Measurements from ENCODE around the gene SAXO2. TPM values are rescaled to one million over a fixed set of nuclear protein-coding genes. Genes with fewer than 3 reads are reported as not detected.

SAXO2 gene
- total RNA-seq, 2 experiments from 2014 or later = 11.1 to 14.9 TPM

- DNase-seq = no peak
- TF ChIP-seq, protein P1, sequence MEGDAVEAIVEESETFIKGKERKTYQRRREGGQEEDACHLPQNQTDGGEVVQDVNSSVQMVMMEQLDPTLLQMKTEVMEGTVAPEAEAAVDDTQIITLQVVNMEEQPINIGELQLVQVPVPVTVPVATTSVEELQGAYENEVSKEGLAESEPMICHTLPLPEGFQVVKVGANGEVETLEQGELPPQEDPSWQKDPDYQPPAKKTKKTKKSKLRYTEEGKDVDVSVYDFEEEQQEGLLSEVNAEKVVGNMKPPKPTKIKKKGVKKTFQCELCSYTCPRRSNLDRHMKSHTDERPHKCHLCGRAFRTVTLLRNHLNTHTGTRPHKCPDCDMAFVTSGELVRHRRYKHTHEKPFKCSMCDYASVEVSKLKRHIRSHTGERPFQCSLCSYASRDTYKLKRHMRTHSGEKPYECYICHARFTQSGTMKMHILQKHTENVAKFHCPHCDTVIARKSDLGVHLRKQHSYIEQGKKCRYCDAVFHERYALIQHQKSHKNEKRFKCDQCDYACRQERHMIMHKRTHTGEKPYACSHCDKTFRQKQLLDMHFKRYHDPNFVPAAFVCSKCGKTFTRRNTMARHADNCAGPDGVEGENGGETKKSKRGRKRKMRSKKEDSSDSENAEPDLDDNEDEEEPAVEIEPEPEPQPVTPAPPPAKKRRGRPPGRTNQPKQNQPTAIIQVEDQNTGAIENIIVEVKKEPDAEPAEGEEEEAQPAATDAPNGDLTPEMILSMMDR (IDR thresholded peaks at IDR 0.05) = no peak
- intact Hi-C loops (cut with DNase I, micrococcal nuclease) = no loop called here
Observed at GRCh38 chr15:82301296-82302016, 38.8 kb downstream of the SAXO2 start.

GRCh38 chr15:82303956-82304777 is 41.5 kb downstream of the SAXO2 start:
- Mint-ChIP-seq H3K9me3 (no peaks in the 10 kb centered on the region), H3K27ac (no peak overlapping the region), H3K27me3 (no peaks in the 10 kb centered on the region), H3K4me3 (no peak overlapping the region), H3K36me3 (ENCODE audit: low read depth) (peaks cover 6% of the 10 kb centered on the region), H3K4me1 (ENCODE audit: low read depth) (peaks cover 17% of the 10 kb centered on the region)
- POLR2A ChIA-PET = no interaction called here
- Histone ChIP-seq H3K36me3 (ENCODE audit: insufficient read depth, low read length) (no peaks in the 10 kb centered on the region), H3K9me3 (ENCODE audit: control insufficient read depth in 1 of 2, insufficient read depth in 1 of 2, low read length in 2 of 2) (no peaks in the 10 kb centered on the region), H3K4me3 (ENCODE audit: low read length) (no peak overlapping the region), H3K27ac (ENCODE audit: low read depth in 1 of 2, low read length in 2 of 2) (no peak overlapping the region), H3K27me3 (ENCODE audit: control insufficient read depth in 1 of 2, insufficient read depth in 2 of 2, low read length in 2 of 2) (no peaks in the 10 kb centered on the region), H3K4me1 (ENCODE audit: insufficient read depth, low read length) (peaks cover 14% of the 10 kb centered on the region)
- CTCF ChIA-PET = no interaction called here
- intact Hi-C loops (cut with DNase I, micrococcal nuclease) = no loop called here
- no peak for DNase-seq
- no peak for ATAC-seq (ENCODE audit: poor library complexity)
- TF ChIP-seq, protein P1 (IDR thresholded peaks at IDR 0.05) = no peak

More at GRCh38 chr15:82301296-82302016, 38.8 kb downstream of the SAXO2 start:
- Histone ChIP-seq H3K4me1 (ENCODE audit: insufficient read depth, low read length) (peaks cover 29% of the 10 kb centered on the region), H3K27ac (ENCODE audit: low read depth in 1 of 2, low read length in 2 of 2) (no peak overlapping the region), H3K4me3 (ENCODE audit: low read length) (no peak overlapping the region), H3K27me3 (ENCODE audit: control insufficient read depth in 1 of 2, insufficient read depth in 2 of 2, low read length in 2 of 2) (no peaks in the 10 kb centered on the region), H3K9me3 (ENCODE audit: control insufficient read depth in 1 of 2, insufficient read depth in 1 of 2, low read length in 2 of 2) (no peaks in the 10 kb centered on the region), H3K36me3 (ENCODE audit: insufficient read depth, low read length) (no peaks in the 10 kb centered on the region)
- Mint-ChIP-seq H3K4me1 (ENCODE audit: low read depth) (peaks cover 36% of the 10 kb centered on the region), H3K9me3 (no peaks in the 10 kb centered on the region), H3K4me3 (no peak overlapping the region), H3K27ac (no peak overlapping the region), H3K27me3 (no peaks in the 10 kb centered on the region), H3K36me3 (ENCODE audit: low read depth) (no peaks in the 10 kb centered on the region)
- POLR2A ChIA-PET = no interaction called here
- CTCF ChIA-PET = no interaction called here
- no peak for ATAC-seq (ENCODE audit: poor library complexity)

- H3K4me3 ChIP-seq (ENCODE audit: low read length) = no peak overlapping the region
- H3K27ac ChIP-seq (ENCODE audit: low read depth in 1 of 2, low read length in 2 of 2) = no peak overlapping the region
- TF ChIP-seq, protein P1 (IDR thresholded peaks at IDR 0.05) = no peak
- peaks cover 17% of the 10 kb centered on the region for H3K4me1 Mint-ChIP-seq (ENCODE audit: low read depth)
- no peaks in the 10 kb centered on the region for H3K27me3 ChIP-seq (ENCODE audit: control insufficient read depth in 1 of 2, insufficient read depth in 2 of 2, low read length in 2 of 2)
- CTCF ChIA-PET = no interaction called here
- ATAC-seq (ENCODE audit: poor library complexity) = no peak
- no peak overlapping the region for H3K27ac Mint-ChIP-seq
- no peak for DNase-seq
- no peaks in the 10 kb centered on the region for H3K9me3 Mint-ChIP-seq
- intact Hi-C loops (cut with DNase I, micrococcal nuclease) = no loop called here
- H3K27me3 Mint-ChIP-seq = no peaks in the 10 kb centered on the region
- POLR2A ChIA-PET = no interaction called here
- no peak overlapping the region for H3K4me3 Mint-ChIP-seq
- peaks cover 10% of the 10 kb centered on the region for H3K4me1 ChIP-seq (ENCODE audit: insufficient read depth, low read length)
- H3K9me3 ChIP-seq (ENCODE audit: control insufficient read depth in 1 of 2, insufficient read depth in 1 of 2, low read length in 2 of 2) = no peaks in the 10 kb centered on the region
- peaks cover 6% of the 10 kb centered on the region for H3K36me3 Mint-ChIP-seq (ENCODE audit: low read depth)
- H3K36me3 ChIP-seq (ENCODE audit: insufficient read depth, low read length) = no peaks in the 10 kb centered on the region
Observed at GRCh38 chr15:82304778-82305090, 42.1 kb downstream of the SAXO2 start.

Measured in CD4-positive, alpha-beta T cell (primary cell).